Measurements from ENCODE around the gene HS3ST3A1. TPM values are rescaled to one million over a fixed set of nuclear protein-coding genes. Genes with fewer than 3 reads are reported as not detected.

HS3ST3A1 gene
- polyA plus RNA-seq (2013, experiment 1 of 2), result 11.7 TPM
- polyA plus RNA-seq (2013, experiment 2 of 2), result 10.4 TPM

GRCh38 chr17:13601776-13602551 is at the start of gene HS3ST3A1:
Gene HS3ST3A1 (minus strand): TSS chr17:13601929. CDS start chr17:13601129, 800 bp downstream.
- H3K4me1 ChIP-seq (ENCODE audit: control insufficient read depth, insufficient read depth, low read depth, low read length), result peaks cover 21% of the 10 kb centered on the region
- peak within 1 kb of the TSS in 1 of 2 experiments; percentile 53 for H3K14ac ChIP-seq (ENCODE audit: low read length in 2 of 2)
- no peak within 1 kb of the TSS for H2AK5ac ChIP-seq (ENCODE audit: low read length, severe bottlenecking)
- no peaks in the 10 kb centered on the region for H3K79me1 ChIP-seq (replicated peaks; ENCODE audit: low read length, poor library complexity, severe bottlenecking)
- no peak within 1 kb of the TSS for H2BK5ac ChIP-seq (ENCODE audit: low read depth, low read length, poor library complexity, severe bottlenecking)
- peak within 1 kb of the TSS; percentile 33 to 93 for H3K4me3 ChIP-seq (ENCODE audit: insufficient read depth in 1 of 2, low read depth in 1 of 2, low read length in 2 of 2)
- H3K4me2 ChIP-seq (ENCODE audit: low read length, poor library complexity, severe bottlenecking), result peak within 1 kb of the TSS; percentile 37
- peak within 1 kb of the TSS; percentile 57 to 90 for H3K18ac ChIP-seq (ENCODE audit: low read depth in 1 of 2, low read length in 2 of 2)
- peak within 1 kb of the TSS; percentile 37 for H2BK15ac ChIP-seq (ENCODE audit: low read depth, poor library complexity, severe bottlenecking)
- peak within 1 kb of the TSS in 1 of 2 experiments; percentile 94 for H3K23ac ChIP-seq (ENCODE audit: low read length in 2 of 2)
- no peaks in the 10 kb centered on the region for H3K9me3 ChIP-seq (ENCODE audit: control insufficient read depth, low read length)
- under 1% methylated on average over 44 of the region's 61 CpGs for WGBS
- peak; percentile 69 for DNase-seq
- H3K9ac ChIP-seq (ENCODE audit: low read length), result peak within 1 kb of the TSS; percentile 91
- H3K4ac ChIP-seq (ENCODE audit: low read depth in 1 of 2, low read length in 2 of 2), result peak within 1 kb of the TSS; percentile 25 to 84
- H2BK120ac ChIP-seq (ENCODE audit: low read depth, low read length), result no peak within 1 kb of the TSS
- peaks cover 0 to 3% of the 10 kb centered on the region in 2 experiments for H3K36me3 ChIP-seq (ENCODE audit: control insufficient read depth in 1 of 2, insufficient read depth in 2 of 2, low read depth in 1 of 2, low read length in 2 of 2)
- no peak within 1 kb of the TSS for H3K27ac ChIP-seq (ENCODE audit: low read length, poor library complexity, severe bottlenecking)
- peak within 1 kb of the TSS; percentile 80 for H2AFZ ChIP-seq (ENCODE audit: low read depth, low read length)
- H4K8ac ChIP-seq (ENCODE audit: low read length), result peak within 1 kb of the TSS; percentile 75
- H4K91ac ChIP-seq (ENCODE audit: low read length), result peak within 1 kb of the TSS; percentile 71
- H3K27me3 ChIP-seq (ENCODE audit: control insufficient read depth in 1 of 2, insufficient read depth in 1 of 2, low read length in 2 of 2), result peaks cover 0 to 24% of the 10 kb centered on the region in 2 experiments
- peak within 1 kb of the TSS in 1 of 2 experiments; percentile 51 for H2BK12ac ChIP-seq (ENCODE audit: low read length in 2 of 2)

DNA sequence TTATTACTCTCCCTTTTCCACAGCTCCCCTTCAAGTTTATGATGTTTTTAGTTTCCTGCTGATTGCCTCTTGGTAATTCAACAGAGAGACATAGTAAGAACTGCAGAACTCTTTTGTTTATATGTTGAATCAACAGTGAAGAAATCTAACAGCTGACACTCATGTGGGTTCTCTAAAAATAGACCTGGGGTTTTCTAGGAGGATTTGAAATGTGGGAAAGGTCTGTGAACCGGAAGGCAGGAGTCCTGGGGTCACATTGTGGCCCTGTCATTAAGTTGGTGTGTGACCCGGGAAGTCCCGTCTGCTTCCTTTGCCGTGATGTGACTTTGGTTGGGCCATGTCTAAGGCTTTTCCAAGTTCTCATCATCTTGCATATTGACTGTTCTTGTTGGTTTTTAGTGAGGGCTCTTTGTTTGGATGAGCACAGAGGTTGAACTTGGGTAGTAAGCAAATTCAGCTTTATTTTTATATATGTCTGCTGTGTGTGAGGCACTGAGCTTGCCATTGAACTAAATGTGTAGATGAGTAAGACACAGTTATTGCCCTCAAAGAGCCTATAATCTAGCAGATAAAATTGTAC is 48.5 kb upstream of the HS3ST3A1 start:
- Histone ChIP-seq H3K27ac (ENCODE audit: low read length, poor library complexity, severe bottlenecking) (no peak overlapping the region), H4K91ac (ENCODE audit: low read length) (no peak overlapping the region), H3K4me2 (ENCODE audit: low read length, poor library complexity, severe bottlenecking) (no peak overlapping the region), H3K4ac (ENCODE audit: low read depth in 1 of 2, low read length in 2 of 2) (no peak overlapping the region), H3K14ac (ENCODE audit: low read length in 2 of 2) (no peak overlapping the region), H3K18ac (ENCODE audit: low read depth in 1 of 2, low read length in 2 of 2) (peak overlapping the region in 1 of 2 experiments; percentile 59), H3K4me3 (ENCODE audit: insufficient read depth in 1 of 2, low read depth in 1 of 2, low read length in 2 of 2) (no peak overlapping the region), H2BK15ac (ENCODE audit: low read depth, poor library complexity, severe bottlenecking) (no peak overlapping the region), H2BK5ac (ENCODE audit: low read depth, low read length, poor library complexity, severe bottlenecking) (no peak overlapping the region), H3K4me1 (ENCODE audit: control insufficient read depth, insufficient read depth, low read depth, low read length) (no peaks in the 10 kb centered on the region), H3K9me3 (ENCODE audit: control insufficient read depth, low read length) (no peaks in the 10 kb centered on the region), H2BK12ac (ENCODE audit: low read length in 2 of 2) (no peak overlapping the region), H3K79me1 (replicated peaks; ENCODE audit: low read length, poor library complexity, severe bottlenecking) (no peaks in the 10 kb centered on the region), H2AK5ac (ENCODE audit: low read length, severe bottlenecking) (no peak overlapping the region), H3K27me3 (ENCODE audit: control insufficient read depth in 1 of 2, insufficient read depth in 1 of 2, low read length in 2 of 2) (no peaks in the 10 kb centered on the region), H2BK120ac (ENCODE audit: low read depth, low read length) (no peak overlapping the region), H3K9ac (ENCODE audit: low read length) (no peak overlapping the region), H3K23ac (ENCODE audit: low read length in 2 of 2) (no peak overlapping the region), H3K36me3 (ENCODE audit: control insufficient read depth in 1 of 2, insufficient read depth in 2 of 2, low read depth in 1 of 2, low read length in 2 of 2) (no peaks in the 10 kb centered on the region), H2AFZ (ENCODE audit: low read depth, low read length) (no peak overlapping the region), H4K8ac (ENCODE audit: low read length) (no peak overlapping the region)
- peak; percentile 96 for DNase-seq
- WGBS, result 5% methylated on average over 4 of the region's 4 CpGs

- no peak overlapping the region for H2BK5ac ChIP-seq (ENCODE audit: low read depth, low read length, poor library complexity, severe bottlenecking)
- no peak overlapping the region for H2BK15ac ChIP-seq (ENCODE audit: low read depth, poor library complexity, severe bottlenecking)
- H3K4me2 ChIP-seq (ENCODE audit: low read length, poor library complexity, severe bottlenecking), result no peak overlapping the region
- peak overlapping the region; percentile 23 for H3K9ac ChIP-seq (ENCODE audit: low read length)
- H2BK12ac ChIP-seq (ENCODE audit: low read length in 2 of 2), result no peak overlapping the region
- H3K4me1 ChIP-seq (ENCODE audit: control insufficient read depth, insufficient read depth, low read depth, low read length), result no peaks in the 10 kb centered on the region
- H3K27me3 ChIP-seq (ENCODE audit: control insufficient read depth in 1 of 2, insufficient read depth in 1 of 2, low read length in 2 of 2), result no peaks in the 10 kb centered on the region
- H4K91ac ChIP-seq (ENCODE audit: low read length), result no peak overlapping the region
- H2AK5ac ChIP-seq (ENCODE audit: low read length, severe bottlenecking), result no peak overlapping the region
- H3K4me3 ChIP-seq (ENCODE audit: insufficient read depth in 1 of 2, low read depth in 1 of 2, low read length in 2 of 2), result peak overlapping the region in 1 of 2 experiments; percentile 4
- H2BK120ac ChIP-seq (ENCODE audit: low read depth, low read length), result no peak overlapping the region
- no peak overlapping the region for H3K4ac ChIP-seq (ENCODE audit: low read depth in 1 of 2, low read length in 2 of 2)
- 74% methylated on average over 5 of the region's 6 CpGs for WGBS
- H3K27ac ChIP-seq (ENCODE audit: low read length, poor library complexity, severe bottlenecking), result no peak overlapping the region
- H3K9me3 ChIP-seq (ENCODE audit: control insufficient read depth, low read length), result no peaks in the 10 kb centered on the region
- no peak overlapping the region for H3K14ac ChIP-seq (ENCODE audit: low read length in 2 of 2)
- H3K23ac ChIP-seq (ENCODE audit: low read length in 2 of 2), result no peak overlapping the region
- H2AFZ ChIP-seq (ENCODE audit: low read depth, low read length), result no peak overlapping the region
- no peak overlapping the region for H4K8ac ChIP-seq (ENCODE audit: low read length)
- no peak overlapping the region for H3K18ac ChIP-seq (ENCODE audit: low read depth in 1 of 2, low read length in 2 of 2)
- peak; percentile 22 for DNase-seq
- no peaks in the 10 kb centered on the region for H3K36me3 ChIP-seq (ENCODE audit: control insufficient read depth in 1 of 2, insufficient read depth in 2 of 2, low read depth in 1 of 2, low read length in 2 of 2)
- H3K79me1 ChIP-seq (replicated peaks; ENCODE audit: low read length, poor library complexity, severe bottlenecking), result no peaks in the 10 kb centered on the region
Observed at GRCh38 chr17:13647543-13648021, 45.9 kb upstream of the HS3ST3A1 start.

DNA sequence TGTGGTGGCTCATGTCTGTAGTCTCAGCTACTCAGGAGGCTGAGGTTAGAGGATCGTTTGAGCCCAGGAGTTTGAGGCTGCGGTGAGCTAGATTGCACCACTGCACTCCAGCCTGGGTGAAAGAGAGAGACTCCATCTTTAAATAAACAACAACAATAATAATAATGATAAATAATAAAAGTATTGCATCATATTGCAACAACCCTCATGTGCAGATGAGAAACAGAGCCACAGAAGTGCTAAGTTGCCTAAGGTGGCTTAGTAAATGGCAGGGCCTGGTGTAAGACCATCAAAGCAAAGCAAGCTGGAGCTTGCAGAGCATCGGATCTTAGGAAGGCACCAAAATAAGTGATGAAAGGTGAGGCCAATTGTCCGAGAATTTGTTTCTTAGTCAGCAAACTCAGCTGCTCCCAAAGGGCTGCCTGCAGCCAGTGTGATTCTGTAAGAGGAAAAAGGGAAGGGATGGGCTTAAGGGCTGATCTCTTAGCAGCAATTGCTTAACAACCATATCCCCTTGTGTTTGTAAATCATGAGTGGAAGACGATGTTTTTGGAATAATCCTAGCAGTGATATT is 45.3 kb upstream of the HS3ST3A1 start:
- Histone ChIP-seq H3K4me1 (ENCODE audit: control insufficient read depth, insufficient read depth, low read depth, low read length) (no peaks in the 10 kb centered on the region), H2BK5ac (ENCODE audit: low read depth, low read length, poor library complexity, severe bottlenecking) (no peak overlapping the region)

More for the DNA sequence above, 45.3 kb upstream of the HS3ST3A1 start:
- Histone ChIP-seq H3K14ac (ENCODE audit: low read length in 2 of 2) (no peak overlapping the region), H4K91ac (ENCODE audit: low read length) (no peak overlapping the region), H2AFZ (ENCODE audit: low read depth, low read length) (no peak overlapping the region), H3K9ac (ENCODE audit: low read length) (no peak overlapping the region), H2BK120ac (ENCODE audit: low read depth, low read length) (no peak overlapping the region), H4K8ac (ENCODE audit: low read length) (no peak overlapping the region), H3K36me3 (ENCODE audit: control insufficient read depth in 1 of 2, insufficient read depth in 2 of 2, low read depth in 1 of 2, low read length in 2 of 2) (no peaks in the 10 kb centered on the region), H2BK15ac (ENCODE audit: low read depth, poor library complexity, severe bottlenecking) (no peak overlapping the region), H3K4ac (ENCODE audit: low read depth in 1 of 2, low read length in 2 of 2) (no peak overlapping the region), H3K18ac (ENCODE audit: low read depth in 1 of 2, low read length in 2 of 2) (no peak overlapping the region), H3K4me3 (ENCODE audit: insufficient read depth in 1 of 2, low read depth in 1 of 2, low read length in 2 of 2) (peak overlapping the region in 1 of 2 experiments; percentile 4), H3K79me1 (replicated peaks; ENCODE audit: low read length, poor library complexity, severe bottlenecking) (no peaks in the 10 kb centered on the region), H3K23ac (ENCODE audit: low read length in 2 of 2) (no peak overlapping the region), H2BK12ac (ENCODE audit: low read length in 2 of 2) (no peak overlapping the region), H3K27ac (ENCODE audit: low read length, poor library complexity, severe bottlenecking) (no peak overlapping the region), H3K27me3 (ENCODE audit: control insufficient read depth in 1 of 2, insufficient read depth in 1 of 2, low read length in 2 of 2) (no peaks in the 10 kb centered on the region), H3K9me3 (ENCODE audit: control insufficient read depth, low read length) (no peaks in the 10 kb centered on the region), H3K4me2 (ENCODE audit: low read length, poor library complexity, severe bottlenecking) (no peak overlapping the region), H2AK5ac (ENCODE audit: low read length, severe bottlenecking) (no peak overlapping the region)
- WGBS, result 59% methylated on average over 3 of the region's 5 CpGs
- DNase-seq, result no peak
